GM12875 (cell line): Measurements from ENCODE around the gene TLE3.

Experiments used
- H3K4me3 ChIP-seq: one replicate; pipeline ENCODE4 v1.5.1; 2011; ENCODE audit warnings: low read depth, low read length, control low read depth
- CTCF ChIP-seq: IDR thresholded peaks from 2 replicates; pipeline ENCODE4 v1.5.1; 2011; ENCODE audit warnings: low read depth, mild to moderate bottlenecking, control low read depth, inconsistent platforms, low read length, moderate library complexity, borderline replicate concordance; ENCODE audit not compliant: insufficient read depth

The TLE3 gene

GRCh38 chr15:70057931-70058641, 39.6 kb downstream of the TLE3 start:
- TF ChIP-seq CTCF = no peak
- no peak overlapping the region for H3K4me3 ChIP-seq

GRCh38 chr15:70056091-70056680, 41.5 kb downstream of the TLE3 start:
- no peak for TF ChIP-seq CTCF
- no peak overlapping the region for H3K4me3 ChIP-seq

GRCh38 chr15:70055601-70056051, 42.1 kb downstream of the TLE3 start:
- no peak overlapping the region for H3K4me3 ChIP-seq

GRCh38 chr15:70054884-70055387, 42.8 kb downstream of the TLE3 start:
- TF ChIP-seq CTCF = no peak
- H3K4me3 ChIP-seq = no peak overlapping the region

More at GRCh38 chr15:70055601-70056051, 42.1 kb downstream of the TLE3 start:
- no peak for TF ChIP-seq CTCF

GRCh38 chr15:70054366-70054765, 43.4 kb downstream of the TLE3 start:
- TF ChIP-seq CTCF = no peak
- no peak overlapping the region for H3K4me3 ChIP-seq

- TF ChIP-seq CTCF = no peak
- H3K4me3 ChIP-seq = no peak overlapping the region
Measured at GRCh38 chr15:70053716-70054229, 43.9 kb downstream of the TLE3 start.

- H3K4me3 ChIP-seq = no peak overlapping the region
- TF ChIP-seq CTCF = no peak
Measured at GRCh38 chr15:70053001-70053715, 44.6 kb downstream of the TLE3 start.
